ENCODE measurements around the gene TST. TPM values are rescaled to one million over a fixed set of nuclear protein-coding genes. Genes with fewer than 3 reads are reported as not detected.

TST gene
- total and polyA plus RNA-seq, 10 of the 15 experiments (the other 5 are each of a cell fraction or from before 2014, with no cell fraction given) = 2.4 to 24.6 (median 10.4) TPM

- TF ChIP-seq ELK1 (IDR thresholded peaks at IDR 0.05; ENCODE audit: low read depth, low read length) (no peak), KLF5 (IDR thresholded peaks at IDR 0.05; ENCODE audit: partially characterized antibody) (no peak), BMI1 (IDR thresholded peaks at IDR 0.05; ENCODE audit: borderline replicate concordance) (no peak), PAX8 (IDR thresholded peaks at IDR 0.05) (no peak)
Measured at GRCh38 chr22:37065180-37065579, 45.9 kb upstream of the TST start (continued).

GRCh38 chr22:37064553-37064952, 45.3 kb upstream of the TST start:
- BruUV-seq (replicated peaks) = no TSS peak
- H3K79me2 ChIP-seq (ENCODE audit: control insufficient read depth, insufficient read depth, low read length) = no peaks in the 10 kb centered on the region
- ATAC-seq = no peak
- no peaks in the 10 kb centered on the region for H3K36me3 ChIP-seq (ENCODE audit: control insufficient read depth in 2 of 2, insufficient read depth in 2 of 2, low read length in 1 of 2)
- WGBS (ENCODE audit: insufficient coverage, insufficient replicate concordance, low lambda C conversion rate, missing lambda C conversion rate) = 58% methylated on average over 11 of the region's 11 CpGs
- H3K4me1 ChIP-seq (ENCODE audit: control insufficient read depth, insufficient read depth, low read length) = peaks cover 11% of the 10 kb centered on the region
- no peaks in the 10 kb centered on the region for H3K9me3 ChIP-seq (replicated peaks; ENCODE audit: control insufficient read depth, insufficient read depth, low read length)
- ChIA-PET RAD21 (ENCODE audit: unreplicated experiment) (no interaction called here), POLR2A (no interaction called here), CTCF (no interaction called here), SMC1A (ENCODE audit: uncharacterized antibody, unreplicated experiment) (no interaction called here)
- no peaks in the 10 kb centered on the region for H4K20me1 ChIP-seq (ENCODE audit: control insufficient read depth, insufficient read depth)
- H3K4me3 ChIP-seq = no peak overlapping the region
- H3K27ac ChIP-seq (ENCODE audit: control insufficient read depth, insufficient read depth) = no peak overlapping the region
- in situ Hi-C loops (cut with MboI) (no loop called here), intact Hi-C loops (cut with micrococcal nuclease; ENCODE audit: unreplicated experiment) (no loop called here)
- no peak for DNase-seq (ENCODE audit: low read depth, low spot score)
- H3K27me3 ChIP-seq (replicated peaks in 1 of 2; ENCODE audit: control insufficient read depth in 2 of 2, insufficient read depth in 2 of 2, low read length in 1 of 2) = peaks cover 2% of the 10 kb centered on the region in 2 experiments; a peak in 3 of 4 replicates
- H2AFZ ChIP-seq (ENCODE audit: control insufficient read depth, low read depth, low read length) = no peak overlapping the region
- H3K9ac ChIP-seq (ENCODE audit: control insufficient read depth, insufficient read depth, low read length) = no peak overlapping the region
- no peak for FAIRE-seq
- TF ChIP-seq NFIC (IDR thresholded peaks at IDR 0.05; ENCODE audit: low read depth, low read length) = no peak
- TF ChIP-seq NRF1 (conservative IDR thresholded peaks at IDR 0.05; ENCODE audit: low read depth, low read length) = no peak
- TF ChIP-seq BCL3 (IDR thresholded peaks at IDR 0.05; ENCODE audit: borderline replicate concordance, insufficient read depth, low read depth, low read length, poor library complexity, severe bottlenecking) = no peak
- TF ChIP-seq ETV6 (conservative IDR thresholded peaks at IDR 0.05 in 1 of 2, IDR thresholded peaks at IDR 0.05 in 1 of 2; ENCODE audit: borderline replicate concordance in 1 of 2, low read depth in 1 of 2) = no peak
- no peak for TF ChIP-seq SUPT20H (IDR thresholded peaks at IDR 0.05; ENCODE audit: borderline replicate concordance, control insufficient read depth, low read depth, low read length)
- TF ChIP-seq STAT3 (IDR thresholded peaks at IDR 0.05; ENCODE audit: low read depth, low read length) = no peak
- H3K4me2 ChIP-seq (ENCODE audit: control insufficient read depth, insufficient read depth) = no peak overlapping the region
